HL-60/S4 treated with retinoic acid at 250 ng/mL for 4 days and 3 days (cell line): ENCODE results near the gene FAT1.

ENCODE experiments used
- in situ Hi-C: fragments of 300-500 bp; cut with MboI; formaldehyde crosslinking; loops from 2 replicates; pipeline ENCODE4 v1.7.0; 2022; ENCODE audit warnings: low sequenced_read_pairs

FAT1 gene

GRCh38 chr4:186658657-186659056 is 65.0 kb downstream of the FAT1 start:
- in situ Hi-C loops: no loop called here

- in situ Hi-C loops: no loop called here
Measured at GRCh38 chr4:186657764-186658163, 65.9 kb downstream of the FAT1 start.

- in situ Hi-C loops: no loop called here
Measured at GRCh38 chr4:186653969-186654368, 69.7 kb downstream of the FAT1 start.

GRCh38 chr4:186651624-186652023 is 72.0 kb downstream of the FAT1 start:
- in situ Hi-C loops: no loop called here

GRCh38 chr4:186651181-186651603 is 72.5 kb downstream of the FAT1 start:
- in situ Hi-C loops: no loop called here

GRCh38 chr4:186650401-186651180 is 73.1 kb downstream of the FAT1 start:
- in situ Hi-C loops: no loop called here

- in situ Hi-C loops: no loop called here
Measured at GRCh38 chr4:186647821-186648220, 75.8 kb downstream of the FAT1 start.

- in situ Hi-C loops: no loop called here
Measured at GRCh38 chr4:186644737-186645261, 78.9 kb downstream of the FAT1 start.

GRCh38 chr4:186644311-186644638 is 79.4 kb downstream of the FAT1 start:
- in situ Hi-C loops: no loop called here

GRCh38 chr4:186643501-186644310 is 80.0 kb downstream of the FAT1 start:
- in situ Hi-C loops: no loop called here

- in situ Hi-C loops: no loop called here
Measured at GRCh38 chr4:186642998-186643397, 80.7 kb downstream of the FAT1 start.

- in situ Hi-C loops: no loop called here
Measured at GRCh38 chr4:186642530-186642929, 81.1 kb downstream of the FAT1 start.

- in situ Hi-C loops: no loop called here
Measured at GRCh38 chr4:186634591-186635128, 89.0 kb downstream of the FAT1 start.

- in situ Hi-C loops: no loop called here
Measured at GRCh38 chr4:186633844-186634243, 89.8 kb downstream of the FAT1 start.

GRCh38 chr4:186630128-186630527 is 93.5 kb downstream of the FAT1 start:
- in situ Hi-C loops: no loop called here

- in situ Hi-C loops: no loop called here
Measured at GRCh38 chr4:186628058-186628711, 95.5 kb downstream of the FAT1 start.

- in situ Hi-C loops: no loop called here
Measured at GRCh38 chr4:186627226-186627865, 96.3 kb downstream of the FAT1 start.

- in situ Hi-C loops: no loop called here
Measured at GRCh38 chr4:186624951-186625350, 98.7 kb downstream of the FAT1 start.

GRCh38 chr4:186623546-186623945 is 100.1 kb downstream of the FAT1 start:
- in situ Hi-C loops: no loop called here

GRCh38 chr4:186622788-186623464 is 100.7 kb downstream of the FAT1 start:
- in situ Hi-C loops: no loop called here
